C4-2B (cell line): ENCODE measurements around the gene PPP1R36.
"Not testable (repeated sequence)": the region's sequence is repeated elsewhere in the genome, so short reads cannot be mapped to it uniquely, and the experiment has no call there.

Source experiments
- H3K27ac ChIP-seq: fragments of 450-650 bp; 2 replicates; pipeline ENCODE4 v1.5.1; 2017
- CTCF ChIP-seq: fragments of 450-650 bp; conservative IDR thresholded peaks from 2 replicates; pipeline ENCODE4 v1.5.1; 2017; ENCODE audit warnings: mild to moderate bottlenecking
- ZFX ChIP-seq: fragments of 450-650 bp; IDR thresholded peaks from 2 replicates; pipeline ENCODE4 v1.6.1; 2017

PPP1R36 gene

GRCh38 chr14:64541972-64542835 is 7.6 kb upstream of the PPP1R36 start:
- H3K27ac ChIP-seq: no peak overlapping the region
- no peak for TF ChIP-seq CTCF
- no peak for TF ChIP-seq ZFX

GRCh38 chr14:64542836-64543201 is 6.9 kb upstream of the PPP1R36 start:
- H3K27ac ChIP-seq: no peak overlapping the region
- TF ChIP-seq ZFX (no peak), CTCF (no peak)

- no peak overlapping the region for H3K27ac ChIP-seq
- TF ChIP-seq ZFX (no peak), CTCF (no peak)
These were observed 5.0 kb upstream of the PPP1R36 start for GRCh38 chr14:64544607-64545312.

GRCh38 chr14:64549016-64549415 is 745 bp upstream of the PPP1R36 start:
- TF ChIP-seq ZFX: no peak
- TF ChIP-seq CTCF: no peak
- H3K27ac ChIP-seq: no peak overlapping the region

- no peak overlapping the region for H3K27ac ChIP-seq
- no peak for TF ChIP-seq ZFX
- TF ChIP-seq CTCF: no peak
These were observed 1.0 kb downstream of the PPP1R36 start for GRCh38 chr14:64550621-64551333.

- H3K27ac ChIP-seq: no peak overlapping the region
- TF ChIP-seq ZFX (no peak), CTCF (no peak)
These were observed 4.8 kb downstream of the PPP1R36 start for GRCh38 chr14:64554556-64554955.

GRCh38 chr14:64556526-64556925 is 6.8 kb downstream of the PPP1R36 start:
- H3K27ac ChIP-seq: no peak overlapping the region
- TF ChIP-seq CTCF: no peak
- no peak for TF ChIP-seq ZFX

GRCh38 chr14:64558216-64558615 is 8.5 kb downstream of the PPP1R36 start:
- not testable (repeated sequence) for H3K27ac ChIP-seq
